Measurements from ENCODE around the gene AGBL2.

DNA sequence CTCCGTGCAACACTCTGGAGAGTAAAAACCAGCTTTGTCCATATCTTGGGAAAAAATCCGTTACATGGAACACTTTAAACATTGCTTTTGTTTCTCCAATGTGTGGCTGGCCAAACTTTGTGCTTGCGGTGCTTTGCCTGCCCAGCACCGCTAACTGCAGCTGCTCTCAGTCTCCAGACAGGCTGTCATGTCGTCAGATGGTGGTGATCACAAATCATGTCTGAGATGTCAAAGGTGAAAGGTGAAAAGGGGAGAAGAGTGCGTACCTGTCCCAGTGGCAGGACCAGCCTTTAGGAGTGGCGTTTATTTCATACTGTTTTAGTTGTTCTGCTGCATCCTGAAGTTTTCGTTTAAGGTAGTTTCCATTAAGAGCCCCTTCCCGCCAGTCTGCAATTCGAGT, 17.1 kb upstream of the AGBL2 start:
- TF ChIP-seq, protein P1, sequence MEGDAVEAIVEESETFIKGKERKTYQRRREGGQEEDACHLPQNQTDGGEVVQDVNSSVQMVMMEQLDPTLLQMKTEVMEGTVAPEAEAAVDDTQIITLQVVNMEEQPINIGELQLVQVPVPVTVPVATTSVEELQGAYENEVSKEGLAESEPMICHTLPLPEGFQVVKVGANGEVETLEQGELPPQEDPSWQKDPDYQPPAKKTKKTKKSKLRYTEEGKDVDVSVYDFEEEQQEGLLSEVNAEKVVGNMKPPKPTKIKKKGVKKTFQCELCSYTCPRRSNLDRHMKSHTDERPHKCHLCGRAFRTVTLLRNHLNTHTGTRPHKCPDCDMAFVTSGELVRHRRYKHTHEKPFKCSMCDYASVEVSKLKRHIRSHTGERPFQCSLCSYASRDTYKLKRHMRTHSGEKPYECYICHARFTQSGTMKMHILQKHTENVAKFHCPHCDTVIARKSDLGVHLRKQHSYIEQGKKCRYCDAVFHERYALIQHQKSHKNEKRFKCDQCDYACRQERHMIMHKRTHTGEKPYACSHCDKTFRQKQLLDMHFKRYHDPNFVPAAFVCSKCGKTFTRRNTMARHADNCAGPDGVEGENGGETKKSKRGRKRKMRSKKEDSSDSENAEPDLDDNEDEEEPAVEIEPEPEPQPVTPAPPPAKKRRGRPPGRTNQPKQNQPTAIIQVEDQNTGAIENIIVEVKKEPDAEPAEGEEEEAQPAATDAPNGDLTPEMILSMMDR (IDR thresholded peaks at IDR 0.05; ENCODE audit: low read depth, low read length, missing input control) = no peak
- TF ChIP-seq RAD21 (IDR thresholded peaks at IDR 0.05) (no peak), MAX (IDR thresholded peaks at IDR 0.05) (no peak), GABPA (IDR thresholded peaks at IDR 0.05 in 1 of 2, conservative IDR thresholded peaks at IDR 0.05 in 1 of 2) (no peak), JUND (IDR thresholded peaks at IDR 0.05) (no peak), SP1 (IDR thresholded peaks at IDR 0.05) (no peak)

Data from liver (tissue), 3 donors.